GM12872 (cell line): ENCODE data around the gene DAPK1.

Experiments used
- CTCF ChIP-seq: IDR thresholded peaks from 3 replicates; pipeline ENCODE4 v1.5.1; 2011; ENCODE audit warnings: low read depth, mild to moderate bottlenecking, low read length, moderate library complexity; ENCODE audit not compliant: insufficient read depth

The DAPK1 gene

GRCh38 chr9:87708546-87708945 lies 210.9 kb downstream of the DAPK1 start:
- TF ChIP-seq CTCF = no peak

GRCh38 chr9:87708986-87709728 lies 211.5 kb downstream of the DAPK1 start:
- no peak for TF ChIP-seq CTCF

GRCh38 chr9:87710443-87710842 lies 212.8 kb downstream of the DAPK1 start:
- TF ChIP-seq CTCF = no peak

- no peak for TF ChIP-seq CTCF
These were observed 214.5 kb downstream of the DAPK1 start for GRCh38 chr9:87711857-87712800.

- TF ChIP-seq CTCF = no peak
These were observed 215.2 kb downstream of the DAPK1 start for GRCh38 chr9:87712801-87713277.

- no peak for TF ChIP-seq CTCF
These were observed 215.8 kb downstream of the DAPK1 start for GRCh38 chr9:87713278-87713987.

GRCh38 chr9:87713988-87714330 lies 216.3 kb downstream of the DAPK1 start:
- TF ChIP-seq CTCF = no peak
